ENCODE measurements around the gene MACROD2. TPM values are rescaled to one million over a fixed set of nuclear protein-coding genes. Genes with fewer than 3 reads are reported as not detected.

Gene MACROD2
- total RNA-seq, 4 donors from 2014 or later: 10.0 to 24.0 (median 17.0) TPM

- intact Hi-C loops (cut with DNase I; ENCODE audit: low total_unique reads): no loop called here
- no peak overlapping the region for H3K4me3 ChIP-seq (ENCODE audit: low read depth, poor library complexity, severe bottlenecking)
- TF ChIP-seq POLR2A (IDR thresholded peaks at IDR 0.05) (no peak), CTCF (IDR thresholded peaks at IDR 0.05) (no peak)
- DNase-seq (ENCODE audit: low spot score in 2 of 2): no peak
Observed at GRCh38 chr20:15945289-15945688, 1950.0 kb downstream of the MACROD2 start.

- H3K4me3 ChIP-seq (ENCODE audit: low read depth, poor library complexity, severe bottlenecking): no peak overlapping the region
- DNase-seq (ENCODE audit: low spot score in 2 of 2): no peak
- TF ChIP-seq CTCF (IDR thresholded peaks at IDR 0.05) (no peak), POLR2A (IDR thresholded peaks at IDR 0.05) (no peak)
- intact Hi-C loops (cut with DNase I; ENCODE audit: low total_unique reads): no loop called here
- 87 to 95% methylated on average over 3 of the region's 3 CpGs for WGBS, 2 donors
Observed at GRCh38 chr20:15949391-15949790, 1954.1 kb downstream of the MACROD2 start.

- TF ChIP-seq POLR2A (IDR thresholded peaks at IDR 0.05) (no peak), CTCF (IDR thresholded peaks at IDR 0.05) (no peak)
- 62 to 70% methylated on average over 8 of the region's 8 CpGs for WGBS, 2 donors
- intact Hi-C loops (cut with DNase I; ENCODE audit: low total_unique reads): no loop called here
- no peak overlapping the region for H3K4me3 ChIP-seq (ENCODE audit: low read depth, poor library complexity, severe bottlenecking)
- no peak for DNase-seq (ENCODE audit: low spot score in 2 of 2)
Observed at GRCh38 chr20:15951658-15952057, 1956.3 kb downstream of the MACROD2 start.

GRCh38 chr20:15958142-15958541, 1962.8 kb downstream of the MACROD2 start:
- WGBS, 2 donors: 93% methylated on average over 4 of the region's 4 CpGs
- intact Hi-C loops (cut with DNase I; ENCODE audit: low total_unique reads): no loop called here
- TF ChIP-seq POLR2A (IDR thresholded peaks at IDR 0.05) (no peak), CTCF (IDR thresholded peaks at IDR 0.05) (no peak)
- DNase-seq (ENCODE audit: low spot score in 2 of 2): no peak
- no peak overlapping the region for H3K4me3 ChIP-seq (ENCODE audit: low read depth, poor library complexity, severe bottlenecking)

GRCh38 chr20:15965165-15965564, 1969.8 kb downstream of the MACROD2 start:
- intact Hi-C loops (cut with DNase I; ENCODE audit: low total_unique reads): no loop called here
- no peak overlapping the region for H3K4me3 ChIP-seq (ENCODE audit: low read depth, poor library complexity, severe bottlenecking)
- no peak for DNase-seq (ENCODE audit: low spot score in 2 of 2)
- 52 to 57% methylated on average over 4 of the region's 4 CpGs for WGBS, 2 donors
- TF ChIP-seq POLR2A (IDR thresholded peaks at IDR 0.05) (no peak), CTCF (IDR thresholded peaks at IDR 0.05) (no peak)

- H3K4me3 ChIP-seq (ENCODE audit: low read depth, poor library complexity, severe bottlenecking): no peak overlapping the region
- TF ChIP-seq CTCF (IDR thresholded peaks at IDR 0.05) (no peak), POLR2A (IDR thresholded peaks at IDR 0.05) (no peak)
- no peak for DNase-seq (ENCODE audit: low spot score in 2 of 2)
- 64 to 75% methylated on average over 5 of the region's 5 CpGs for WGBS, 2 donors
- intact Hi-C loops (cut with DNase I; ENCODE audit: low total_unique reads): no loop called here
Observed at GRCh38 chr20:15967334-15967733, 1972.0 kb downstream of the MACROD2 start.
